GM23248 (cell line): ENCODE measurements around the gene ELF1.

Source experiments
- EZH2 ChIP-seq: fragments of 200-600 bp; sonication (generic); IDR thresholded peaks from 2 replicates; pipeline ENCODE4 v1.6.1; 2018; ENCODE audit warnings: antibody characterized with exemption, mild to moderate bottlenecking; ENCODE audit not compliant: insufficient read depth, poor library complexity, severe bottlenecking
- EZH2phosphoT487 ChIP-seq: fragments of 200-600 bp; sonication (generic); IDR thresholded peaks from 2 replicates; pipeline ENCODE4 v1.6.1; 2018; ENCODE audit warnings: antibody characterized with exemption, moderate library complexity, mild to moderate bottlenecking, low read depth; ENCODE audit not compliant: insufficient read depth

GRCh38 chr13:40995997-40996396, 23.1 kb downstream of the ELF1 start:
- TF ChIP-seq EZH2 (no peak), EZH2phosphoT487 (no peak)
